GM12801 (cell line): ENCODE data around the gene ZDHHC19.

ENCODE experiments used
- TF ChIP-seq, protein P1 (sequence below): IDR thresholded peaks from one replicate; pipeline ENCODE4 v1.5.1; 2011; ENCODE audit warnings: control low read depth; ENCODE audit not compliant: insufficient read length; ENCODE audit errors: extremely low read depth

ZDHHC19 gene

DNA sequence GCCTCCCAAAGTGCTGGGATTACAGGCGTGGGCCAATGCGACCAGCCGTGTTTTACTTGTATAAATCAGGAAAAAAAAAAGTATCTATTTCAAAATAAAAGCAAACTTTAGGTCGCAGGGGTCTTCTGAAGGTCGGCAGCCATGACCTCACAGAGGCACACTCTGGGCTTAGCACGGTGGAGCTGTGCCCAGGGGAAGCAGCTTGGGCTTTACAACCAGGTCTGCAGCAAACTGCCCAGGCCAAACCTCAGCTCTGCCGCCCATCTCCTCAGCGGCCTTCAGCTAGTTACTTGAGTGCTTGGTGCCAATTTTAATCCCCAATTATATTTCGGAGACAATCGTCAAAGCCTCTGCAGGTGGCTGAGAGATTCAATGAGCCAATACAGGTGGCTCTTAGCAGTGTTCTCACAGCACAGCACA lies 30.1 kb downstream of the ZDHHC19 start:
- TF ChIP-seq, protein P1, sequence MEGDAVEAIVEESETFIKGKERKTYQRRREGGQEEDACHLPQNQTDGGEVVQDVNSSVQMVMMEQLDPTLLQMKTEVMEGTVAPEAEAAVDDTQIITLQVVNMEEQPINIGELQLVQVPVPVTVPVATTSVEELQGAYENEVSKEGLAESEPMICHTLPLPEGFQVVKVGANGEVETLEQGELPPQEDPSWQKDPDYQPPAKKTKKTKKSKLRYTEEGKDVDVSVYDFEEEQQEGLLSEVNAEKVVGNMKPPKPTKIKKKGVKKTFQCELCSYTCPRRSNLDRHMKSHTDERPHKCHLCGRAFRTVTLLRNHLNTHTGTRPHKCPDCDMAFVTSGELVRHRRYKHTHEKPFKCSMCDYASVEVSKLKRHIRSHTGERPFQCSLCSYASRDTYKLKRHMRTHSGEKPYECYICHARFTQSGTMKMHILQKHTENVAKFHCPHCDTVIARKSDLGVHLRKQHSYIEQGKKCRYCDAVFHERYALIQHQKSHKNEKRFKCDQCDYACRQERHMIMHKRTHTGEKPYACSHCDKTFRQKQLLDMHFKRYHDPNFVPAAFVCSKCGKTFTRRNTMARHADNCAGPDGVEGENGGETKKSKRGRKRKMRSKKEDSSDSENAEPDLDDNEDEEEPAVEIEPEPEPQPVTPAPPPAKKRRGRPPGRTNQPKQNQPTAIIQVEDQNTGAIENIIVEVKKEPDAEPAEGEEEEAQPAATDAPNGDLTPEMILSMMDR: no peak

DNA sequence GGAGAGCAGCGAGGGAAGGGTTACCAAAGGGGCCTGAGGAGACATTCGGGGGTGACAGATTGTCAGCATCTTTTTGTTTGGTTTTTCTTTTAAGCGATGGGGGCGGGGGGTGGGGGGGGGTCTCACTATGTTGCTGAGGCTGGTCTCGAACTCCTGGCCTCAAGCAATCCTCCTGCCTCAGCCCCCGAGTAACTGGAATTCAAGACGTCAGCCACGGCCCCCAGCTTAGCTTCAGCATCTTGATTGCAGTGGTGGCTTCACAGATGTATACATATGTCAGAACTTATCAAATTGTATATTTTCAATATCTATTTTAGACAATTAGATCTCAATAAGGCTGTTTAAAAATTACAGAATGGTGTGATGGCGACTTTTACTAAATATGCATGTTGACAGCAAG lies 30.9 kb downstream of the ZDHHC19 start:
- TF ChIP-seq, protein P1: no peak

DNA sequence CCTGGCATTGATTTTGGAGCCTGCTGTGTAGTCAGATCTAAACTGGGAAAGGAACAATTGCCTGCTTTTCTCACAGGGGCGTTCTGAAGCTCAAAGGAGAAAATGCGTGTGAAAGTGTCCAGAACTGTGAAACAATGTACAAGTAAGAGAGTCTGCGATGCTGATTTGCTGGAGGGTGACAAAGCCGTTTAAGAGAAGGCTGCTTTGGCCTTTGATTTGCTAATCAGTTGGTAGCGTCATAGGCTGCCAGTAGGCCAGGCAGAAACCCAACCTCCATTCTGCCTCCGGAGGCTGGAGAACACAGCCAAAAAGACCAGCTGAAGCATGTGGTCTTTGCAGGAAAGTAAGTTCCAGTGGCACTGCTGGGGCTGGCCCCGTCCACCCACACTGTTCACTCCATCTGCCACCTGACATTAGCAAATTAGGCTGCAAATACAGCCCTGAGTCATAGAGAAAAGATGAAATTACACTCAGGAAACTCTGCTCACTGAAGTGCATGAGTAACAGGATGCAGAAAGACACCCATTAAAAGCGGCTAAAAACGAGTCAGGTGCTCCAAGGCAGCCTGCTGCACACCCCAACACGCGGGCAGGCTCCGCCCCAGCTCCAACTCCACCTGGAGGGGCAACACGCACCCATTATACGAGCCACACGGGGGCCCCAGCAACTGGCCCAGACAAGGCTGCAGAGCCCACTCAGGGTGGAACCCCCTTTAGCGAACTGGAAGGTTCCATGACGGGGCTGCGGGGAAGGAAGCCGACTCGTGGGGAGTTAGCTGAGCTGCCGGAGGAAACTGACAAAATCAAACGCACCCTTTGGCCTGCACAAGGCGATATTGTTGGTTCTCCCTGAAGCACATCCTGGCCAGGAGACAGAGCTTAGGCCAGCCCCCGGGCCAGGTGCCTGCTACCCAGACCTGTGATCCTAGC lies 31.6 kb downstream of the ZDHHC19 start:
- TF ChIP-seq, protein P1: no peak

DNA sequence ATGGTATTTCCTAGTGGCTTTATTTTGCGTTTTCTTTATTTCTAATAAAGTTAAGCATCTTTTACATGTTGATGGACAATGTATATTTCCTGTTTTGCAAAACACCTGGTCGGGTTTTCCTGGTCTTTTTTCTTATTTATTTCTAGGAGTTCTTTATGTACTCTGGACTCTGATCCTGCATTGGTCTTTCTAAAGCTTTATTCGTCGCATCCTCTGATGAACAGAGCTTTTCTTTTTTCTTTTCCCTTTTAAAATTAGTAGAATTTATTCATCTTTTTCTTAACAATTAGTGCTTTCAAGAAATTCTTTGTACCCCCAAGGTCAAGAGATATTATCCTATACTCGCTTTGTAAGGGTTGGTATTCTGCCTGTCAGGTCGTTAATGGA lies 32.2 kb downstream of the ZDHHC19 start:
- TF ChIP-seq, protein P1: no peak

DNA sequence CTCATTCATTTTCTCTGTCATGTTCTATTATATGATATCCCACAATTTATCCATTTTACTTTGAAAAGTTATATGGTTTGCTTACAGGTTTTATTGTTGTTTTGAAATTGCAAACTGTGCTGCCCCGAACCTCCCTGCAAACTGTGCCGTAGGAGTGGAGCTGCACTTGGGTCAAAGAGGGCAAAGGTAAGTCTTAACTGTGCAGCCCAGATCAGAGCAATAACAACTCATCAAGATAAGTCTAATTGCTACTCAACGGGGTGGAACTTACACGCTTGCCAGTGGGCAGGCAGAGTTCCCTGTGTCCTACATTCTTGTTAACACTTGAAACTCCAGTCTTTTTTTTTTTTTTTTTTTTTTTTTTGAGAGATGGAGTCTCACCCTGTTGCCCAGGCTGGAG lies 33.2 kb downstream of the ZDHHC19 start:
- TF ChIP-seq, protein P1: no peak

DNA sequence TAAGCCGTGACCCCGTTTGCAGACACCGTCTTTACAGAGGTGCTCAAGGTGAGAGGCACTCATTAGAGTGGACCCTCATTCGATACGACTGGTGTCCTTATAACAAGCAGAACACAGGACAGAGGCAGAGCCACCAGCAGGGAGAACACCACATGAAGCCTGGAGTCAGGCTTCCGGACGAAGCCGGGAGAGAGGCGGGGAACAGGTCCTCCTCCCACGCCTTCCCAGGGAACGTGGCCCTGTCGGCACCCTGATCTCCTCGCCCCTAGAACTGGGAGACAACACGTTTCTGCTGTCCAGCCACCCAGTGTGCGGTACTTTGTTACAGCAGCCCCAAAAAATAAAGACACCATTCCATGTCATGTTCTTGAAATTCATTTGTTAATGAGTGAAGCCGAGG lies 33.6 kb downstream of the ZDHHC19 start:
- TF ChIP-seq, protein P1: no peak

DNA sequence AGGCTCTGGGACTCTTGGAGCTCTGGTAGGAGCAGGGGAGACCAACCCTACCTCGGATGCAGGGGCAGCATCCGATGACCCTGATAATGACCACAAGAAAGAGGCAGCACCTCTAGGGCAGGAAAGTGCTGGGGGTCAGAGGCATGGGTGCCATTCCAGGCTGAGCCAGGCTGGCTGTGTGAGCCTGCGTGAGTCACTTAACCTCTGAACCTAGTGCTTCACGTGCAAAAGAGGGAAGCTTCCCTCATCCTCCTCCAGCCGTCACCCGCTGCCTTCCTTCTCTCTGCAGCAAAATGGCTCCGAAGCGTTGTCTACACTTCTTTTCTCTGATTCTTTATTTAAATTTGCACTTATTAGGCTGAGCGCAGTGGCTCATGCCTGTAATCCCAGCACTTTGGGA lies 35.5 kb downstream of the ZDHHC19 start:
- TF ChIP-seq, protein P1: no peak
